Neural cell (in vitro differentiated cells): Measurements from ENCODE around the gene SPARC. TPM values are rescaled to one million over a fixed set of nuclear protein-coding genes. Genes with fewer than 3 reads are reported as not detected.

Experiments
- H2AFZ ChIP-seq: fragments of 200-600, 300-800 bp; sonication (generic), shearing (Covaris generic); 2 replicates; pipeline ENCODE4 v1.6.0; 2014; ENCODE audit warnings: low read depth, mild to moderate bottlenecking, antibody characterized with exemption, low read length, moderate library complexity
- H3F3A ChIP-seq: fragments of 200-600 bp; shearing (Covaris generic); 2 replicates; pipeline ENCODE4 v1.6.1; 2016; ENCODE audit warnings: mild to moderate bottlenecking, moderate library complexity, mixed read lengths, antibody characterized with exemption, low read length; ENCODE audit not compliant: insufficient read depth, poor library complexity, severe bottlenecking
- H3K27ac ChIP-seq: fragments of 200-600, 300-800 bp; sonication (generic), shearing (Covaris generic); 2 replicates; pipeline ENCODE4 v1.5.1; 2014; ENCODE audit warnings: mild to moderate bottlenecking, low read length, moderate library complexity
- H3K27me3 ChIP-seq: fragments of 300-800, 200-600 bp; sonication (generic), shearing (Covaris generic); 2 replicates; pipeline ENCODE4 v1.6.0; 2014; ENCODE audit warnings: mild to moderate bottlenecking, low read depth, low read length, moderate library complexity; ENCODE audit not compliant: insufficient read depth
- H3K36me3 ChIP-seq: fragments of 300-800, 200-600 bp; sonication (generic), shearing (Covaris generic); 2 replicates; pipeline ENCODE4 v1.5.1; 2014; ENCODE audit warnings: mild to moderate bottlenecking, antibody characterized with exemption, low read length, moderate library complexity; ENCODE audit not compliant: insufficient read depth
- H3K4me2 ChIP-seq: fragments of 300-800, 200-600 bp; sonication (generic), shearing (Covaris generic); 2 replicates; pipeline ENCODE4 v1.6.0; 2014; ENCODE audit warnings: mild to moderate bottlenecking, low read length
- H3K4me3 ChIP-seq: fragments of 300-800, 200-600 bp; sonication (generic), shearing (Covaris generic); 2 replicates; pipeline ENCODE4 v1.5.1; 2014; ENCODE audit warnings: mild to moderate bottlenecking, low read length, moderate library complexity
- H3K79me2 ChIP-seq: fragments of 200-600 bp; shearing (Covaris generic); replicated peaks from 2 replicates; pipeline ENCODE4 v1.6.0; 2014; ENCODE audit warnings: mild to moderate bottlenecking, low read length, moderate library complexity; ENCODE audit not compliant: insufficient read depth
- H3K9ac ChIP-seq: fragments of 300-800, 200-600 bp; sonication (generic), shearing (Covaris generic); 2 replicates; pipeline ENCODE4 v1.6.1; 2016; ENCODE audit warnings: mild to moderate bottlenecking, low read length, mixed read lengths
- H3K9me2 ChIP-seq: fragments of 200-600 bp; shearing (Covaris generic); 2 replicates; pipeline ENCODE4 v1.6.1; 2016; ENCODE audit warnings: mild to moderate bottlenecking, low read length, mixed read lengths; ENCODE audit not compliant: insufficient read depth
- H3K9me3 ChIP-seq: fragments of 200-600, 300-800 bp; sonication (generic), shearing (Covaris generic); 2 replicates; pipeline ENCODE4 v1.6.1; 2016; ENCODE audit warnings: mild to moderate bottlenecking, mixed run types, low read length, moderate library complexity, mixed read lengths
- H4K20me1 ChIP-seq: fragments of 200-600 bp; shearing (Covaris generic); 2 replicates; pipeline ENCODE4 v1.6.1; 2016; ENCODE audit warnings: mild to moderate bottlenecking, mixed run types; ENCODE audit not compliant: insufficient read depth
- EP300 ChIP-seq: fragments of 450-650 bp; conservative IDR thresholded peaks from 2 replicates; pipeline ENCODE4 v1.6.1; 2014; ENCODE audit warnings: antibody characterized with exemption, mild to moderate bottlenecking, moderate library complexity; ENCODE audit not compliant: poor library complexity, severe bottlenecking
- EZH2 ChIP-seq: fragments of 200-600, 300-800 bp; shearing (Covaris generic), sonication (generic); IDR thresholded peaks from 2 replicates; pipeline ENCODE4 v1.6.1; 2014; ENCODE audit warnings: antibody characterized with exemption, low read length, borderline replicate concordance, mild to moderate bottlenecking; ENCODE audit not compliant: insufficient read depth, poor library complexity, severe bottlenecking
- MXI1 ChIP-seq: fragments of 450-650 bp; conservative IDR thresholded peaks from 2 replicates; pipeline ENCODE4 v1.6.1; 2014; ENCODE audit warnings: antibody characterized with exemption, mild to moderate bottlenecking; ENCODE audit not compliant: poor library complexity, severe bottlenecking
- POLR2AphosphoS5 ChIP-seq: IDR thresholded peaks from 2 replicates; pipeline ENCODE4 v1.6.1; 2012
- RAD21 ChIP-seq: fragments of 450-650 bp; conservative IDR thresholded peaks from 2 replicates; pipeline ENCODE4 v1.6.1; 2014; ENCODE audit warnings: antibody characterized with exemption, mild to moderate bottlenecking, moderate library complexity
- SMC3 ChIP-seq: fragments of 450-650 bp; conservative IDR thresholded peaks from 2 replicates; pipeline ENCODE4 v1.6.1; 2014; ENCODE audit warnings: antibody characterized with exemption, mild to moderate bottlenecking, moderate library complexity; ENCODE audit not compliant: poor library complexity
- TAF1 ChIP-seq: IDR thresholded peaks from 2 replicates; pipeline ENCODE4 v1.6.1; 2012; ENCODE audit warnings: low read depth
- polyA plus RNA-seq: library from polyadenylated mRNA; depleted of rRNA; stranded (reverse); fragments of >200 nt; gene quantifications from 2 replicates; pipeline ENCODE4 v1.2.3, GENCODE V29; 2014
- TF ChIP-seq, protein P1 (sequence below): fragments of 450-650 bp; IDR thresholded peaks from 2 replicates; pipeline ENCODE4 v1.5.1; 2014; ENCODE audit warnings: antibody characterized with exemption, mild to moderate bottlenecking, moderate library complexity; ENCODE audit not compliant: poor library complexity, severe bottlenecking
- TF ChIP-seq, protein P2 (sequence below): IDR thresholded peaks from 2 replicates; pipeline ENCODE4 v1.6.1; 2012; ENCODE audit warnings: borderline replicate concordance

Gene SPARC
- polyA plus RNA-seq, 1 donor from 2014 or later = 15.3 TPM

DNA sequence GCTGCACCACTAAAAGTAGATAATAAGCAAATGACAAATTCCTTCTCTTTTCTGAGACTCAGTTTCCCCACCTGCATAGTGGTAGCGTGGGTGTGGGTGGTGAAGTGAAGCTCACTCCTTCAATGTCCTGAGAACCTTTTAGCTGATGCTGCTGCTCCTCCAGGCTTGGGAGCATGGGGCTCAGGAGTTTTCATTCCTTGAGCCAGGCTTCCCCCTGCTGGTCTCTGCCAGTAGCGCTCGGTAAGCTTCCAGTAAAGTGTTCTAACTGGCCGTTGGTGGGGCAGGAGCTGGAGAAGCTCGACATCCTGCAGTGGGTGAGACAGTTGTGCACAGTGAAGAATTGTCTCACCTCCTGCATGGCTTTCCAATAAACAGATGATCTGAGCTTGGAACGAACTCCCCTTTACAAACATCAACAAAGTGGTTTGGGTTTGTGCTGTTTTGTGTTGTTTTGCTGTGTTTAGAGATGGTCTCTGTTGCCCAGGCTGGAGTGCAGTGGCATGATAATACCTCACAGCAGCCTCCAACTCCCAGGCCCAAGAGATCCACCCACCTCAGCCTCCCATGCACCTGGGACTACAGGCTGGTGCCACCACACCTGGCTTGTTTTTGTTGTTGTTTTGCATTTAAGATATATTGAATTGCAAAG lies 34.6 kb downstream of the SPARC start:
- Histone ChIP-seq H2AFZ (no peak overlapping the region), H3K27ac (no peak overlapping the region), H3K9ac (no peak overlapping the region), H3F3A (no peaks in the 10 kb centered on the region), H4K20me1 (no peaks in the 10 kb centered on the region), H3K4me3 (no peak overlapping the region), H3K9me2 (no peaks in the 10 kb centered on the region), H3K9me3 (no peaks in the 10 kb centered on the region), H3K36me3 (no peaks in the 10 kb centered on the region), H3K79me2 (no peaks in the 10 kb centered on the region), H3K27me3 (no peaks in the 10 kb centered on the region), H3K4me2 (no peak overlapping the region)
- TF ChIP-seq, protein P1, sequence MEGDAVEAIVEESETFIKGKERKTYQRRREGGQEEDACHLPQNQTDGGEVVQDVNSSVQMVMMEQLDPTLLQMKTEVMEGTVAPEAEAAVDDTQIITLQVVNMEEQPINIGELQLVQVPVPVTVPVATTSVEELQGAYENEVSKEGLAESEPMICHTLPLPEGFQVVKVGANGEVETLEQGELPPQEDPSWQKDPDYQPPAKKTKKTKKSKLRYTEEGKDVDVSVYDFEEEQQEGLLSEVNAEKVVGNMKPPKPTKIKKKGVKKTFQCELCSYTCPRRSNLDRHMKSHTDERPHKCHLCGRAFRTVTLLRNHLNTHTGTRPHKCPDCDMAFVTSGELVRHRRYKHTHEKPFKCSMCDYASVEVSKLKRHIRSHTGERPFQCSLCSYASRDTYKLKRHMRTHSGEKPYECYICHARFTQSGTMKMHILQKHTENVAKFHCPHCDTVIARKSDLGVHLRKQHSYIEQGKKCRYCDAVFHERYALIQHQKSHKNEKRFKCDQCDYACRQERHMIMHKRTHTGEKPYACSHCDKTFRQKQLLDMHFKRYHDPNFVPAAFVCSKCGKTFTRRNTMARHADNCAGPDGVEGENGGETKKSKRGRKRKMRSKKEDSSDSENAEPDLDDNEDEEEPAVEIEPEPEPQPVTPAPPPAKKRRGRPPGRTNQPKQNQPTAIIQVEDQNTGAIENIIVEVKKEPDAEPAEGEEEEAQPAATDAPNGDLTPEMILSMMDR = peak; percentile 95
- TF ChIP-seq RAD21 (peak; percentile 96), TAF1 (no peak), MXI1 (no peak), SMC3 (peak; percentile 91), EP300 (no peak)

DNA sequence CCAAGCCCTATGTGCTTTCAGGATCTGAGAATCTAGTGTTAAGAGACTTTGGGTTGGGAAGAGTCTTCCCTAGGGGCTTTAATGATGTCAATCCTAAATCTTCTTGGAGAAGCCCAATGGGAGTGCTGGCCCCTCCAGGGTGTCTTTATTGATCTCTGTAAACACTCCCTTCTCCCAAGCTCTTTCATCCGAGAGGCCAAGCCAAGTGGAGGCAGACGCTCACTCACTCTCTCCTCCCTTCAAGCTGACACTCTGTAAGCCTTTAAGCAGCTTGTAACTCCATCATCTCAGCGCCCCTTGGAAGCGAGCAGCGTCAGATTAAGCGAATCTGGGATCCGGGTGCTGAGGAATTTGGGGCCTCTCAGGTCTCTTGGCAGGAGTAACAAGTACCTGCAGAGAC lies 37.7 kb downstream of the SPARC start:
- no peak overlapping the region for H3K27ac ChIP-seq

More for the DNA sequence above, 37.7 kb downstream of the SPARC start:
- H3K9me3 ChIP-seq = no peaks in the 10 kb centered on the region
- H3K27me3 ChIP-seq = no peaks in the 10 kb centered on the region
- H3K79me2 ChIP-seq = no peaks in the 10 kb centered on the region
- H3K4me2 ChIP-seq = no peak overlapping the region
- TF ChIP-seq MXI1 = no peak
- no peak for TF ChIP-seq EZH2
- TF ChIP-seq, protein P2, sequence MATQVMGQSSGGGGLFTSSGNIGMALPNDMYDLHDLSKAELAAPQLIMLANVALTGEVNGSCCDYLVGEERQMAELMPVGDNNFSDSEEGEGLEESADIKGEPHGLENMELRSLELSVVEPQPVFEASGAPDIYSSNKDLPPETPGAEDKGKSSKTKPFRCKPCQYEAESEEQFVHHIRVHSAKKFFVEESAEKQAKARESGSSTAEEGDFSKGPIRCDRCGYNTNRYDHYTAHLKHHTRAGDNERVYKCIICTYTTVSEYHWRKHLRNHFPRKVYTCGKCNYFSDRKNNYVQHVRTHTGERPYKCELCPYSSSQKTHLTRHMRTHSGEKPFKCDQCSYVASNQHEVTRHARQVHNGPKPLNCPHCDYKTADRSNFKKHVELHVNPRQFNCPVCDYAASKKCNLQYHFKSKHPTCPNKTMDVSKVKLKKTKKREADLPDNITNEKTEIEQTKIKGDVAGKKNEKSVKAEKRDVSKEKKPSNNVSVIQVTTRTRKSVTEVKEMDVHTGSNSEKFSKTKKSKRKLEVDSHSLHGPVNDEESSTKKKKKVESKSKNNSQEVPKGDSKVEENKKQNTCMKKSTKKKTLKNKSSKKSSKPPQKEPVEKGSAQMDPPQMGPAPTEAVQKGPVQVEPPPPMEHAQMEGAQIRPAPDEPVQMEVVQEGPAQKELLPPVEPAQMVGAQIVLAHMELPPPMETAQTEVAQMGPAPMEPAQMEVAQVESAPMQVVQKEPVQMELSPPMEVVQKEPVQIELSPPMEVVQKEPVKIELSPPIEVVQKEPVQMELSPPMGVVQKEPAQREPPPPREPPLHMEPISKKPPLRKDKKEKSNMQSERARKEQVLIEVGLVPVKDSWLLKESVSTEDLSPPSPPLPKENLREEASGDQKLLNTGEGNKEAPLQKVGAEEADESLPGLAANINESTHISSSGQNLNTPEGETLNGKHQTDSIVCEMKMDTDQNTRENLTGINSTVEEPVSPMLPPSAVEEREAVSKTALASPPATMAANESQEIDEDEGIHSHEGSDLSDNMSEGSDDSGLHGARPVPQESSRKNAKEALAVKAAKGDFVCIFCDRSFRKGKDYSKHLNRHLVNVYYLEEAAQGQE = no peak
- no peak for TF ChIP-seq EP300
- TF ChIP-seq RAD21 = no peak
- no peak for TF ChIP-seq TAF1
- TF ChIP-seq POLR2AphosphoS5 = no peak
- TF ChIP-seq, protein P1 = no peak
- H2AFZ ChIP-seq = no peak overlapping the region
- no peak overlapping the region for H3K4me3 ChIP-seq
- no peaks in the 10 kb centered on the region for H3K9me2 ChIP-seq
- no peaks in the 10 kb centered on the region for H4K20me1 ChIP-seq
- no peak overlapping the region for H3K9ac ChIP-seq
- no peaks in the 10 kb centered on the region for H3K36me3 ChIP-seq
- H3F3A ChIP-seq = no peaks in the 10 kb centered on the region
